Heart right ventricle (tissue), 16 donors: ENCODE measurements around the gene OSBPL1A. TPM values are rescaled to one million over a fixed set of nuclear protein-coding genes. Genes with fewer than 3 reads are reported as not detected.

Experiments
- ATAC-seq, 8 donors: fragments of 200-7000 bp; cut with Tn5 transposase; one replicate each; pipeline ENCODE4 v1.9.1; 2020; ENCODE audit warnings: mild to moderate bottlenecking in 8 of 8, moderate library complexity in 8 of 8, moderate number of reproducible peaks in 1 of 8
- DNase-seq, 2 donors: peaks; one replicate each; pipeline ENCODE4 v3.0.0-alpha.2; 2020
- H3K27ac ChIP-seq, 10 donors: fragments of 200-600 bp; sonication (generic) in 2 of 10; one replicate each; pipeline versions ENCODE4 v1.5.0 to v1.8.0; 2020 to 2022; ENCODE audit warnings: mild to moderate bottlenecking in 3 of 10
- H3K27me3 ChIP-seq, 7 donors: fragments of 200-600 bp; one replicate each; pipeline ENCODE4 v1.8.0; 2021 to 2022; ENCODE audit warnings: mild to moderate bottlenecking in 2 of 7
- H3K36me3 ChIP-seq, 9 donors: fragments of 200-600 bp; sonication (generic) in 1 of 9; one replicate each; pipeline versions ENCODE4 v1.5.0 to v1.8.0; 2020 to 2022; ENCODE audit warnings: mild to moderate bottlenecking in 2 of 9
- H3K4me1 ChIP-seq, 9 donors: fragments of 200-600 bp; sonication (generic) in 1 of 9; one replicate each; pipeline versions ENCODE4 v1.5.0 to v1.8.0; 2020 to 2022; ENCODE audit warnings: mild to moderate bottlenecking in 4 of 9
- H3K4me3 ChIP-seq, 10 donors: fragments of 200-600 bp; sonication (generic) in 2 of 10; one replicate each; pipeline versions ENCODE4 v1.5.0 to v1.8.0; 2020 to 2022; ENCODE audit warnings: mild to moderate bottlenecking in 7 of 10, moderate library complexity in 2 of 10
- H3K9me3 ChIP-seq, 11 donors: fragments of 200-600 bp in 10 of 11; sonication (generic) in 2 of 11; one replicate each; pipeline versions ENCODE4 v1.5.0 to v1.8.0; 2013 to 2022; ENCODE audit warnings: mild to moderate bottlenecking in 2 of 11, control low read depth in 1 of 11, moderate library complexity in 1 of 11
- CTCF ChIP-seq, 9 donors: fragments of 200-600 bp; sonication (generic) in 2 of 9; IDR thresholded peaks; one replicate each; pipeline versions ENCODE4 v1.5.0 to v1.8.0; 2021 to 2022; ENCODE audit warnings: antibody characterized with exemption in 9 of 9, mild to moderate bottlenecking in 5 of 9, moderate library complexity in 1 of 9
- WGBS, 2 donors: extraction: QIAGEN DNeasy Blood & Tissue Kit; methylation state at CpG; one replicate each; pipeline ENCODE4 v1.1.7; 2013; ENCODE audit warnings: inconsistent platforms in 1 of 2; 5-methylcytosine and 5-hydroxymethylcytosine counted together
- intact Hi-C, 10 donors: fragments of 100-400 bp; cut with DNase I; formaldehyde crosslinking; loops; one replicate each; pipeline versions ENCODE4 v1.11.1 to v1.14.2; 2022
- polyA plus RNA-seq, 2 donors: library from polyadenylated mRNA; stranded (reverse); fragments of 200-250 nt; gene quantifications; one replicate each; pipeline ENCODE4 v1.2.3, GENCODE V29; 2013
- total RNA-seq, 10 donors: library from RNA; stranded (reverse); fragmentation: NEBNext Ultra II Directional in 3 of 10; extraction: Animal tissue kit (Norgen Biotek cat#: 25700) in 3 of 10; gene quantifications; one replicate each; pipeline versions ENCODE4 v1.2.1 to v1.2.4, GENCODE V29; 2021 to 2023
- donor health status: Arrhythmogenic right ventricular cardiomyopathy.
- donor health status: ischemic (EF 13 %, LVEDD 7.1; RV severe dilation, severe dysfunction).
- donor health status: healthy with polysubstance abuse.
- donor health status: DM: no; HTN: yes; CAD: no.
- donor health status: DM: no; HTN: no; CAD: no.
- donor health status: ischemic (EF 25% LVEDD 6.9; RV normal size, moderate dysfunction).
- donor health status: ischemic (EF 25% LVEDD 5.7; RV mildly dilated, moderate dysfunction).
- donor health status: healthy.
- donor health status: DM: yes; HTN: yes; CAD: no.
- donor health status: Ischemic cardiomyopathy.
- donor health status: ischemic (EF 35%, LVEDD 5.7; RV mildly dilated, moderate dysfunction).
- donor health status: nonischemic (EF 11% LVEDD 7.7; RV severe dilation, severe dysfunction).
- donor health status: DM: yes; HTN: yes; CAD: no.
- donor health status: PGD.
- donor health status: ischemic (EF 29% LVEDD 5.4; RV normal size, mild dysfunction).
- donor health status: nonischemic (EF 23%, LVEDD 6.1; RV moderate dilation, normal function).

The OSBPL1A gene
- total and polyA plus RNA-seq, 12 donors: 26.5 to 85.6 (median 61.0) TPM

GRCh38 chr18:24270358-24270936 lies 127.2 kb downstream of the OSBPL1A start:
- H3K36me3 ChIP-seq: peaks cover 0 to 3% (median 0%) of the 10 kb centered on the region in 9 donors
- H3K27me3 ChIP-seq: peaks cover 0 to 4% (median 0%) of the 10 kb centered on the region in 7 donors
- peaks cover 0 to 58% (median 42%) of the 10 kb centered on the region in 9 donors for H3K4me1 ChIP-seq
- intact Hi-C loops: loop anchor here in 9 of 10 donors (2.0 to 10.0 kb wide), 7 partner anchors 38 to 94 kb away; no protein-coding TSS in a partner anchor
- peak overlapping the region in 9 of 10 donors; percentile 76 to 94 (median 84) for H3K4me3 ChIP-seq
- WGBS, 2 donors: 1 to 10% methylated on average over 4 of the region's 4 CpGs
- H3K9me3 ChIP-seq: peaks cover 0 to 17% (median 0%) of the 10 kb centered on the region in 11 donors
- DNase-seq (no peak), ATAC-seq (peak in 2 of 8 donors; percentile 29 to 40)
- TF ChIP-seq CTCF (IDR thresholded peaks at IDR 0.05): no peak
- H3K27ac ChIP-seq: peak overlapping the region; percentile 89 to 97 (median 94)

GRCh38 chr18:24268784-24269550 lies 128.7 kb downstream of the OSBPL1A start:
- ATAC-seq (no peak), DNase-seq (no peak)
- Histone ChIP-seq H3K4me3 (peak overlapping the region in 2 of 10 donors; percentile 3 to 86), H3K27ac (peak overlapping the region in 4 of 10 donors; percentile 7 to 38 (median 18)), H3K36me3 (peaks cover 0 to 6% (median 0%) of the 10 kb centered on the region in 9 donors), H3K9me3 (peaks cover 0 to 17% (median 0%) of the 10 kb centered on the region in 11 donors), H3K27me3 (peaks cover 0 to 4% (median 0%) of the 10 kb centered on the region in 7 donors), H3K4me1 (peaks cover 0 to 58% (median 39%) of the 10 kb centered on the region in 9 donors)
- WGBS, 2 donors: 77 to 78% methylated on average over 10 of the region's 10 CpGs
- intact Hi-C loops: loop anchor here in 2 of 10 donors (5.0 to 10.0 kb wide), 2 partner anchors 37 to 84 kb away; no protein-coding TSS in a partner anchor
- no peak for TF ChIP-seq CTCF (IDR thresholded peaks at IDR 0.05)

- DNase-seq (no peak), ATAC-seq (no peak)
- Histone ChIP-seq H3K27ac (peak overlapping the region in 1 of 10 donors; percentile 4), H3K36me3 (peaks cover 0 to 6% (median 0%) of the 10 kb centered on the region in 9 donors), H3K4me1 (peaks cover 0 to 57% (median 31%) of the 10 kb centered on the region in 9 donors), H3K4me3 (no peak overlapping the region), H3K9me3 (peaks cover 0 to 17% (median 0%) of the 10 kb centered on the region in 11 donors), H3K27me3 (peaks cover 0 to 4% (median 0%) of the 10 kb centered on the region in 7 donors)
- TF ChIP-seq CTCF (IDR thresholded peaks at IDR 0.05): no peak
- WGBS, 2 donors: 95% methylated on average over 1 of the region's 1 CpG
- intact Hi-C loops: loop anchor here in 2 of 10 donors (5.0 to 10.0 kb wide), 2 partner anchors 36 to 83 kb away; no protein-coding TSS in a partner anchor
Observed at GRCh38 chr18:24267878-24268277, 129.7 kb downstream of the OSBPL1A start.

GRCh38 chr18:24266131-24266530 lies 131.5 kb downstream of the OSBPL1A start:
- Histone ChIP-seq H3K36me3 (peaks cover 0 to 6% (median 0%) of the 10 kb centered on the region in 9 donors), H3K4me3 (no peak overlapping the region), H3K4me1 (peaks cover 0 to 68% (median 34%) of the 10 kb centered on the region in 9 donors), H3K9me3 (peaks cover 0 to 17% (median 0%) of the 10 kb centered on the region in 11 donors), H3K27me3 (peaks cover 0 to 1% (median 0%) of the 10 kb centered on the region in 7 donors), H3K27ac (no peak overlapping the region)
- DNase-seq: no peak
- intact Hi-C loops: loop anchor here in 2 of 10 donors (5.0 to 10.0 kb wide), 2 partner anchors 34 to 81 kb away; no protein-coding TSS in a partner anchor
- ATAC-seq: no peak
- WGBS, 2 donors: 45 to 64% methylated on average over 1 of the region's 1 CpG
- no peak for TF ChIP-seq CTCF (IDR thresholded peaks at IDR 0.05)
